AG09309 (cell line): ENCODE data around the gene SEMA3G.

Experiments used
- DNase-seq: peaks from one replicate; pipeline ENCODE4 v3.0.0-alpha.2; 2010; ENCODE audit warnings: low read depth
- H3K4me3 ChIP-seq: 2 replicates; pipeline ENCODE4 v1.5.1; 2011; ENCODE audit warnings: mild to moderate bottlenecking, low read depth, low read length, moderate library complexity; ENCODE audit not compliant: control insufficient read depth
- TF ChIP-seq, protein P1 (sequence below): IDR thresholded peaks from 2 replicates; pipeline ENCODE4 v1.5.1; 2011; ENCODE audit warnings: mild to moderate bottlenecking, low read depth, low read length, inconsistent platforms; ENCODE audit not compliant: insufficient read depth, control insufficient read depth; ENCODE audit errors: missing control alignments

SEMA3G gene

GRCh38 chr3:52396907-52397591 lies 47.9 kb downstream of the SEMA3G start:
- no peak overlapping the region for H3K4me3 ChIP-seq
- no peak for DNase-seq
- TF ChIP-seq, protein P1, sequence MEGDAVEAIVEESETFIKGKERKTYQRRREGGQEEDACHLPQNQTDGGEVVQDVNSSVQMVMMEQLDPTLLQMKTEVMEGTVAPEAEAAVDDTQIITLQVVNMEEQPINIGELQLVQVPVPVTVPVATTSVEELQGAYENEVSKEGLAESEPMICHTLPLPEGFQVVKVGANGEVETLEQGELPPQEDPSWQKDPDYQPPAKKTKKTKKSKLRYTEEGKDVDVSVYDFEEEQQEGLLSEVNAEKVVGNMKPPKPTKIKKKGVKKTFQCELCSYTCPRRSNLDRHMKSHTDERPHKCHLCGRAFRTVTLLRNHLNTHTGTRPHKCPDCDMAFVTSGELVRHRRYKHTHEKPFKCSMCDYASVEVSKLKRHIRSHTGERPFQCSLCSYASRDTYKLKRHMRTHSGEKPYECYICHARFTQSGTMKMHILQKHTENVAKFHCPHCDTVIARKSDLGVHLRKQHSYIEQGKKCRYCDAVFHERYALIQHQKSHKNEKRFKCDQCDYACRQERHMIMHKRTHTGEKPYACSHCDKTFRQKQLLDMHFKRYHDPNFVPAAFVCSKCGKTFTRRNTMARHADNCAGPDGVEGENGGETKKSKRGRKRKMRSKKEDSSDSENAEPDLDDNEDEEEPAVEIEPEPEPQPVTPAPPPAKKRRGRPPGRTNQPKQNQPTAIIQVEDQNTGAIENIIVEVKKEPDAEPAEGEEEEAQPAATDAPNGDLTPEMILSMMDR = no peak

- no peak for DNase-seq
- TF ChIP-seq, protein P1 = no peak
- H3K4me3 ChIP-seq = no peak overlapping the region
Observed at GRCh38 chr3:52396011-52396906, 48.6 kb downstream of the SEMA3G start.

- no peak for DNase-seq
- H3K4me3 ChIP-seq = no peak overlapping the region
Observed at GRCh38 chr3:52395503-52395865, 49.4 kb downstream of the SEMA3G start.

DNA sequence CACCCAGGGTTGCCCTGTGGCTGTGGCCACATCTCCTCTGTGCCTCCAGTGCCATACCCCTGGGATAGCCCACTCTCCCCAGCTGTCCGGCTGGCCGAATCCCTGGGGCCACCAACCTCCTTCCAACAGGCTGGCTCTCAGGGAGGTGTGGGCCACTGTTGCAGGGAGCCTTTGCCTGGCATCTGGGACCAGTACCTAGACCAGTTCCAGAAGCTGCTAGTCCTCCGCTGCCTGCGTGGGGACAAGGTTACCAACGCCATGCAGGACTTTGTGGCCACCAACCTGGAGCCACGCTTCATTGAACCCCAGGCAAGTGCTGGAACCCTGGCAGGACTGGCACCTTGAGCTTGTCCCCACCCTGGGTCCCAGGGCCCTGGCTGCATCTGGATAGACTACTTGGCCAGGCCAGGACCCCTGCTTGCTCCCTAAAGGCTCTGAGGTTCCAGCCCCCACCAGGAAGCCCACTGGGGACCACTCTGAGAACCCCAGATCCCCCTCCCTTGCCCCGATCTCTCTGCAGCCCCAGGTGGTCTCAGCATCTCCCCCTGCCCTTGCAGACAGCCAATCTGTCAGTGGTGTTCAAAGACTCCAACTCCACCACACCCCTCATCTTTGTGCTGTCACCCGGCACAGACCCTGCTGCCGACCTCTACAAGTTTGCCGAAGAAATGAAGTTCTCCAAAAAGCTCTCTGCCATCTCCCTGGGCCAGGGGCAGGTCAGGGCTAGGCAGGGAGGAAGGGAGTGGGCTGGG lies 50.0 kb downstream of the SEMA3G start:
- no peak overlapping the region for H3K4me3 ChIP-seq
- TF ChIP-seq, protein P1 = no peak
- no peak for DNase-seq

More at GRCh38 chr3:52395503-52395865, 49.4 kb downstream of the SEMA3G start:
- TF ChIP-seq, protein P1 = no peak

GRCh38 chr3:52393959-52394670 lies 50.8 kb downstream of the SEMA3G start:
- TF ChIP-seq, protein P1 = no peak
- no peak for DNase-seq
- H3K4me3 ChIP-seq = no peak overlapping the region
